Right lobe of liver (tissue), 4 donors: ENCODE results near the gene ALG14.

Experiments
- POLR2A ChIP-seq: fragments of 450-650 bp; IDR thresholded peaks from one replicate; pipeline ENCODE4 v1.6.1; 2017; ENCODE audit warnings: antibody characterized with exemption, mild to moderate bottlenecking
- TF ChIP-seq, protein P1 (sequence below), 4 donors: fragments of 200-600 bp in 3 of 4; fragments of 450-650 bp in 1 of 4; IDR thresholded peaks; one replicate each; pipeline versions ENCODE4 v1.5.1 to v1.8.0; 2016 to 2022; ENCODE audit warnings: antibody characterized with exemption in 4 of 4, mild to moderate bottlenecking in 2 of 4
- donor health status: DM: no; HTN: no; CAD: no.
- donor health status: DM: no; HTN: no; CAD: no.
- donor health status: DM: no; HTN: yes; CAD: no.

DNA sequence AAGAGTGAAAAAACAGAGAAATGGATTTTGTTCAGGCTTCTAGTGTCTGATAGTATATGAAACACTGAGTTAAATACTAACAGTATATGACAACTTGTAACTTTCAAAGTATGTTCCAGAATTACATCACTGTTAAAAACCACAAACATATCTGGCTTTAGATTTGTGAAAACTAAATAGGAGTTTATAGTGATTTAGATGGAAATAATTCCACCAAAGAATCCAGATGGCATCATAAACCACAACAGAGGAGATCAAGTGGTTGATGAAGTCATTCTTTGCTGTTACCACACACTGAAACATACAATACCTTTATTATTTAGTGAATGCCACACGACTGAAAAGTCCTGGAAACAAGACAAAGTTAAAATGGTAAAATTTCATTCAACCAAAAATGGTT is 37.2 kb downstream of the ALG14 start:
- TF ChIP-seq, protein P1, sequence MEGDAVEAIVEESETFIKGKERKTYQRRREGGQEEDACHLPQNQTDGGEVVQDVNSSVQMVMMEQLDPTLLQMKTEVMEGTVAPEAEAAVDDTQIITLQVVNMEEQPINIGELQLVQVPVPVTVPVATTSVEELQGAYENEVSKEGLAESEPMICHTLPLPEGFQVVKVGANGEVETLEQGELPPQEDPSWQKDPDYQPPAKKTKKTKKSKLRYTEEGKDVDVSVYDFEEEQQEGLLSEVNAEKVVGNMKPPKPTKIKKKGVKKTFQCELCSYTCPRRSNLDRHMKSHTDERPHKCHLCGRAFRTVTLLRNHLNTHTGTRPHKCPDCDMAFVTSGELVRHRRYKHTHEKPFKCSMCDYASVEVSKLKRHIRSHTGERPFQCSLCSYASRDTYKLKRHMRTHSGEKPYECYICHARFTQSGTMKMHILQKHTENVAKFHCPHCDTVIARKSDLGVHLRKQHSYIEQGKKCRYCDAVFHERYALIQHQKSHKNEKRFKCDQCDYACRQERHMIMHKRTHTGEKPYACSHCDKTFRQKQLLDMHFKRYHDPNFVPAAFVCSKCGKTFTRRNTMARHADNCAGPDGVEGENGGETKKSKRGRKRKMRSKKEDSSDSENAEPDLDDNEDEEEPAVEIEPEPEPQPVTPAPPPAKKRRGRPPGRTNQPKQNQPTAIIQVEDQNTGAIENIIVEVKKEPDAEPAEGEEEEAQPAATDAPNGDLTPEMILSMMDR (IDR thresholded peaks at IDR 0.05) = no peak
- no peak for TF ChIP-seq POLR2A
